VCaP (cell line): ENCODE data around the gene CCDC86.

Experiments
- H3K27ac ChIP-seq: fragments of 450-650 bp; 2 replicates; pipeline ENCODE4 v1.5.1; 2017
- CTCF ChIP-seq: fragments of 450-650 bp; conservative IDR thresholded peaks from 2 replicates; pipeline ENCODE4 v1.5.1; 2017; ENCODE audit warnings: mild to moderate bottlenecking, moderate library complexity

The CCDC86 gene

DNA sequence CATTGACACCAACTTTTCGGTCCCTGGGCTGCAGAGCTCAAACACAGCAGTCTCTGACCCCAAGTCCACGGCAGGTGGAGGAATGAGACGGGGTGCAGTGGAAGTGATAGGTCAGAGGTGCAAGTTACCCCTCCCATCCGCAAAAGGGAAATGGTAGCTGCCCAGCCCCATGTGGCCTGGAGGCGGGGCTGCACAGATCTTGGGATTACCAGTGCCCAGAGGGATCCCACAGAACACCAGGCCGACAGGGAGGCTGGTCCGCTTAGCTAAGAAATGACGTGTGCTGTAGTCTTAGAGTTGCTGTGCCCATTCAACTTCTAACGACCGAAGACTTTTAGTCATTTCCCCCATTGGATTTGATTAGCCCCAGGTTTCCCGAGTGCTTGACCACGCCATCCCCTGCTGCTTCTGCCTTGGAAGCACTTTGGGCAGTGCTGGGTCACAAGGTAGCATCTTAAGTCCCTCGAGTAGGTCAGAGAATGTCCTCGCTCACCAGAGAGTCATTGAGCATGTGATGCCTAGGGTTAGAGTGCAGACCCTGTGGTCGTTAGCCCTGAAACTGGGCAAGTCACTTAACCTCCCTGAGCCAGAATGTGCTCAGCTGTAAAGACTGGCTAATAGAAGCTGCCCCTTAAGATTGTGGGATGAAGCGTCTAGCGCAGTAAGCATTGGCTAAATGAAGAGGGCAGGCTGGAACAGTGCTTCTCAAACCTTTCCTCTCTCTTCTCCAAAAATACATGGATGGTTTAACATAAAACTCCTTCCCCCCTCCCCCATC lies 9.6 kb downstream of the CCDC86 start:
- no peak for TF ChIP-seq CTCF
- H3K27ac ChIP-seq, result no peak overlapping the region

DNA sequence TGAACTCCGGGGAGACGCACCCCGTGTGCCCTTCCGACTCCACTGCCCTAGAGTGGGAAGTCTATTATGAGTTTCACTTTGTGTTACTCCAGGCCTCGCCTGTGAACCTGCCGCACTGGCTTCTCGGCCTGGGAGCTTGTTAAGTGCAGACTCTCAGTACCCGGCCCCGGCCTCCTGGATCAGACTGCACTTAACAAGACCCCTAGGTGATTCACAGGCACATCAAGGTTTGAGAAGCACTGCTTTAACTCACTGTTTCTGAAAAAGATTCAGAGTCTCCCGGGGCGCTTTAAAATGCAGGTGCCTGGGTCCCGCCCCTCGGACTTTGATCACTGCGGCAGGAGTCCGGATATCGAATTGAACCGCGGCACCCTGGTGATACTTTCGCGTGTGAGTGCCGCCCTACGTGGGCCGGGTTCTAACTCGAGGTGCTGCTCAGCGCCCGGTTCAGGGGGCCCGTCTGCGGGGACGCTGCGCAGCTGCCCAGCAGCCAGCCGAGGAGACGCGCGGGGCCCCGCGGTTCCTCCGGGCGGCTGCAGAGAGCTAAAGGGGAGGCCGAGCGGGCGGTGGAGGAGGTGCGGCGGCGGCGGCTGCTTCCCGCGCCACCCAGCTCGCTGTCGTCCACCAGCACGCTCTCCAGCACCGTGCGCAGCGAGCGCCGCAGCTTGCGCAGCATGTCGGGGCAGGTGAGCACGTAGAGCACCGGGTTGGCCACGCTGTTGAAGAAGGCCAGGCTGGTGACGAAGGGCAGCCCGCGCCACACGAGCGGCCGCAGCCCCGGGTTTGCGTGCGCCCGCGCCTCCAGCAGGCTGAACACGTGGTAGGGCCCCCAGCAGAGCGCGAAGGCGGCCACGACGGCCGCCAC lies 10.4 kb downstream of the CCDC86 start:
- no peak overlapping the region for H3K27ac ChIP-seq
- no peak for TF ChIP-seq CTCF

- H3K27ac ChIP-seq, result no peak overlapping the region
- TF ChIP-seq CTCF, result no peak
Observed at GRCh38 chr11:60852982-60853950, 11.4 kb downstream of the CCDC86 start.

DNA sequence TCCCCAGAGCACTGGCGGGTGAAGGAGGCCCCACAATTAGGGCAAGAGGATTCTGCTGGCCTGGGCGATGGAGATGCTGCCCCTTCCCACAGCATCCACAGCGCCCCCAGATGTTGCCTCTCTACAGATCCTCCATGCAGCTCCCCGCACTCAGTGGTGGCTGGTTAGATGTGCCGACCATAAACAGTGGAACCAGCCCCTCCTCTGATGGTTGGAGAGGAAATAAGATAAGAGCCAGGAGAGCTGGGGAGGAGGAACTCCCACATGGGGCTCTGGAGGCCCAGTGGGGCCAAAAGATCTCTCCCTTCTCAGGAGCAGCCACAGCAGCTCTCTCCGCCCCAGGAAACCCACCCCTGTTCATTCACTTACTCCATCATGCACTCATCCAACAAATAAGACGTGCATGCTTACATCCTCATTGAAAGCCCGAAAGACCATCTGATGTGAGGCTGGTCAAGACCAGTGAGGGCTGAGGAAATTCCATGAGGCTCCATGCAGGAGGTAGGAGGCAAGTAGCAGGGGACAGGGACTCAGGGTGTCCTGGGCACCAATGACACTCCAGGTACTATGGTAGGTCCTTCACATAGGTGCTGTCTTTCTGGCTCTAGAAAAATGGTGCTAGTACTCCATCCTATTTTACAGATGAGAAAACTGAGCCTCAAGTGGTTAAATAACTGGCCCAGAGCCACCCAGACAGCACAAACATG lies 12.4 kb downstream of the CCDC86 start:
- TF ChIP-seq CTCF, result no peak
- H3K27ac ChIP-seq, result no peak overlapping the region

- H3K27ac ChIP-seq, result no peak overlapping the region
- TF ChIP-seq CTCF, result no peak
Observed at GRCh38 chr11:60854847-60855725, 13.2 kb downstream of the CCDC86 start.
